T-helper 1 cell (primary cell): ENCODE data around the gene OR2V1.
"Not testable (repeated sequence)": the region's sequence is repeated elsewhere in the genome, so short reads cannot be mapped to it uniquely, and the experiment has no call there.

Experiments used
- DNase-seq, 5 donors: peaks; one replicate each; pipeline ENCODE4 v3.0.0-alpha.2; 2012 to 2020

Gene OR2V1

GRCh38 chr5:181101930-181102674 lies 28.9 kb downstream of the OR2V1 start:
- not testable (repeated sequence) for DNase-seq

GRCh38 chr5:181101030-181101641 lies 29.8 kb downstream of the OR2V1 start:
- DNase-seq, result not testable (repeated sequence)

GRCh38 chr5:181100121-181100875 lies 30.7 kb downstream of the OR2V1 start:
- DNase-seq, result no peak

- DNase-seq, result no peak
These were observed 31.3 kb downstream of the OR2V1 start for GRCh38 chr5:181099602-181100086.

- DNase-seq, result no peak
These were observed 32.0 kb downstream of the OR2V1 start for GRCh38 chr5:181098762-181099601.

GRCh38 chr5:181097759-181098491 lies 33.0 kb downstream of the OR2V1 start:
- DNase-seq, result not testable (repeated sequence)

GRCh38 chr5:181097383-181097753 lies 33.6 kb downstream of the OR2V1 start:
- not testable (repeated sequence) for DNase-seq

- DNase-seq, result not testable (repeated sequence)
These were observed 34.1 kb downstream of the OR2V1 start for GRCh38 chr5:181096721-181097382.

GRCh38 chr5:181095162-181095561 lies 35.8 kb downstream of the OR2V1 start:
- DNase-seq, result not testable (repeated sequence)

GRCh38 chr5:181092428-181092827 lies 38.5 kb downstream of the OR2V1 start:
- no peak for DNase-seq

GRCh38 chr5:181088289-181088688 lies 42.7 kb downstream of the OR2V1 start:
- DNase-seq, result no peak

- DNase-seq, result no peak
These were observed 43.7 kb downstream of the OR2V1 start for GRCh38 chr5:181087309-181087708.

GRCh38 chr5:181086884-181087205 lies 44.1 kb downstream of the OR2V1 start:
- no peak for DNase-seq

- no peak for DNase-seq
These were observed 44.7 kb downstream of the OR2V1 start for GRCh38 chr5:181086026-181086883.

GRCh38 chr5:181084621-181085195 lies 46.3 kb downstream of the OR2V1 start:
- no peak for DNase-seq

- no peak for DNase-seq
These were observed 49.0 kb downstream of the OR2V1 start for GRCh38 chr5:181081989-181082388.

- DNase-seq, result no peak
These were observed 54.0 kb downstream of the OR2V1 start for GRCh38 chr5:181076920-181077319.
